A549 (cell line): ENCODE results near the gene NUDT17.

Experiments used
- CHD2 ChIP-seq: fragments of 150-350 bp; IDR thresholded peaks from 2 replicates; pipeline ENCODE4 v1.6.1; 2014; ENCODE audit warnings: low read length; ENCODE audit not compliant: partially characterized antibody
- CTCF ChIP-seq: fragments of >200 bp; sonication (Bioruptor Twin); formaldehyde crosslinking; IDR thresholded peaks from 3 replicates; pipeline ENCODE4 v1.5.1; 2016
- JUNB ChIP-seq: fragments of >200 bp; sonication (Bioruptor Twin); formaldehyde crosslinking; IDR thresholded peaks from 2 replicates; pipeline ENCODE4 v1.6.1; 2016
- RCOR1 ChIP-seq: fragments of 150-350 bp; IDR thresholded peaks from 2 replicates; pipeline ENCODE4 v1.6.1; 2014; ENCODE audit warnings: antibody characterized with exemption, low read length, low read depth

- TF ChIP-seq RCOR1 (no peak), CHD2 (no peak), CTCF (no peak), JUNB (no peak)
Measured at GRCh38 chr1:145863282-145864018, 18.0 kb downstream of the NUDT17 start.
